ENCODE measurements around the gene DNAJC5.

Gene DNAJC5

DNA sequence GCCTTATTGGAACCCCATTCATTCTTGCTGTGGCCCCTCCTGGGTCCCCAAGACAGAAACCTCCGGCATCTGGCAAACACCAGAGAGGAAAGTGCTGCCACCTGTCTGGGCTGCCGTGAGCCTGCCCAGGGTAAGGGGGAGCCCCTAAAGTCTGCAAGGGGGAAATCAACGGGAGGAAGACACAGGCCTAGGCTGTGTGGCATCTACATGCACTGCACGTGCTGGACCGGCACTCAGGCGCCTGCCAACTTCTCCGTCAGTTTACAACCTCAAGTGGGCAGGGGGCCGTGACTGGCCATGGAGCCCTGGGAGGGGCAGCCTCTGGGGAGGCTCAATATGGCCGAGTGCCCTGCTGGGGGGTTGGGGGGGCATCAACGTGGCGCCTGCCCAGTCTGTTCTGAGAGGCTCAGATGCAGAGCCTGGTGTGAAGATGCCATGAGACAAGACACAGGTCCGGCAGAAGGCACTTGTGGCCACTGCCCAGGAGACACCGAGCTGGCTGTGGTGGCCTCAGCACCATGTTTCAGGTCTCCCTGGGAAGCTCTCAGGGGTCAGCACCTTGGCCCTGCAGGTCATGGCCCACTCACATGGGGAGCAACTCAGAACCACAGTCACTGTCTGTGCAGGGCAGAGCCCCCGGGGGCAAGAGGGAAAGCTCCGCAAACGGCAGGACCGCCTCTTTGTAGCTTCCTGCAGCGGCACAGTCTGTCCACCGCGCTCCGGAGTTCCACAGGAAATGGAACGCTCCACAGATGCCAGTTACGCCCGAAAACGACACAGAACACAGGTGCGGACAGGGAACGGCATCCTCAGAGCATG is 52.9 kb downstream of the DNAJC5 start:
- Histone ChIP-seq H2AK5ac (ENCODE audit: low read length) (no peak overlapping the region), H3K4ac (ENCODE audit: low read depth, low read length) (no peak overlapping the region), H3K4me3 (ENCODE audit: low read length) (no peak overlapping the region), H3K27me3 (ENCODE audit: insufficient read depth, low read length, poor library complexity) (no peaks in the 10 kb centered on the region), H3K36me3 (ENCODE audit: control insufficient read depth, insufficient read depth, low read length) (peaks cover 3% of the 10 kb centered on the region), H3K4me1 (ENCODE audit: control insufficient read depth, low read depth, low read length) (peaks cover 4% of the 10 kb centered on the region), H3K4me2 (ENCODE audit: low read length) (no peak overlapping the region), H3K18ac (ENCODE audit: low read length) (no peak overlapping the region), H3K56ac (ENCODE audit: low read length) (no peak overlapping the region), H4K8ac (ENCODE audit: low read depth, low read length) (no peak overlapping the region), H3K27ac (ENCODE audit: low read depth, low read length) (no peak overlapping the region), H2BK15ac (replicated peaks; ENCODE audit: low read depth) (no peak overlapping the region), H2BK120ac (ENCODE audit: low read depth, low read length) (no peak overlapping the region), H3K79me1 (ENCODE audit: low read length) (peaks cover 23% of the 10 kb centered on the region), H3K23ac (ENCODE audit: low read length) (no peak overlapping the region), H3K79me2 (ENCODE audit: control insufficient read depth, insufficient read depth, low read length) (peaks cover 41% of the 10 kb centered on the region), H3K9ac (ENCODE audit: low read length) (no peak overlapping the region), H2BK5ac (ENCODE audit: low read length) (no peak overlapping the region), H4K5ac (ENCODE audit: low read length) (no peak overlapping the region)
- WGBS (ENCODE audit: extremely low coverage, insufficient coverage, low lambda C conversion rate) = no CpG with 5 or more reads among the region's 27 CpGs
- DNase-seq = no peak

DNA sequence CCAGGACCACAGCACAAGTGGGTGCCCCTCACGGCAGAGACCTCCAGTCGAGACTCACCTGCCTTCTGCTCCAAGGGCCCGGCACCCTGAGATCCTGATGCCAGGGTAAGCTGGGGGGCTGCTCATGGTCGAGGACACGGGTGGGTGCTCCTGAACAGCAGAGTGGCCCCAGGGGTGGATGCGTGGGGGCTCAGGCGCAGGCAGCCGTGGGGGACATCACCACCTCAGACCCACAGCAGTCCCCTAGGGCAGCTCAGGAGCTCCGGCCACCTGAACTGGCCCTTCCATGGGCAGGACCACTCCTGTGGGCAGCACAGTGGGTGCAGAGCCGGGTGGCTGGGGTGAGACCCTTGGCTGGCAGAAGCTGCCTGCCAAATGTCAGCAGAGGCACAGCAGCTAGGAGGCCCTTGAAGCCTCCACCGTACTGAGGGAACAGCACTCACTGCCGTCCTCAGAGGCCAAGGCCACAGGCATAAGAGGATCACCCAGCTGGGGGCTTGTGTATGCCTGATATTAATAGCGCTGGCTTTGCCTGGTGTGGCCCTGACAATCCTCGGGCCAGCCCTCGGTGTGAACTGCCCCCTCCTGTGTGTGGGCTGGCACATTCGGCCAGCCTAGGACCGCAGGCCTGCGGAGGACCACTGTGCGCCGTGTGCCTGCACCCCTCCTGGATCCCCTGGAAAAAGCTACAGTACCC is 55.9 kb downstream of the DNAJC5 start:
- no peak overlapping the region for H3K4ac ChIP-seq (ENCODE audit: low read depth, low read length)
- H3K18ac ChIP-seq (ENCODE audit: low read length) = no peak overlapping the region
- no peak overlapping the region for H3K9ac ChIP-seq (ENCODE audit: low read length)
- no peak overlapping the region for H3K27ac ChIP-seq (ENCODE audit: low read depth, low read length)
- H3K4me2 ChIP-seq (ENCODE audit: low read length) = no peak overlapping the region
- H4K5ac ChIP-seq (ENCODE audit: low read length) = no peak overlapping the region
- H2BK5ac ChIP-seq (ENCODE audit: low read length) = no peak overlapping the region
- H3K36me3 ChIP-seq (ENCODE audit: control insufficient read depth, insufficient read depth, low read length) = no peaks in the 10 kb centered on the region
- H3K4me3 ChIP-seq (ENCODE audit: low read length) = no peak overlapping the region
- H3K23ac ChIP-seq (ENCODE audit: low read length) = no peak overlapping the region
- H3K27me3 ChIP-seq (ENCODE audit: insufficient read depth, low read length, poor library complexity) = no peaks in the 10 kb centered on the region
- H3K4me1 ChIP-seq (ENCODE audit: control insufficient read depth, low read depth, low read length) = peaks cover 4% of the 10 kb centered on the region
- H3K79me2 ChIP-seq (ENCODE audit: control insufficient read depth, insufficient read depth, low read length) = peaks cover 64% of the 10 kb centered on the region
- no peak overlapping the region for H2BK120ac ChIP-seq (ENCODE audit: low read depth, low read length)
- H2BK15ac ChIP-seq (replicated peaks; ENCODE audit: low read depth) = no peak overlapping the region
- no peak overlapping the region for H3K56ac ChIP-seq (ENCODE audit: low read length)
- no peak for DNase-seq
- H2AK5ac ChIP-seq (ENCODE audit: low read length) = no peak overlapping the region
- peaks cover 37% of the 10 kb centered on the region for H3K79me1 ChIP-seq (ENCODE audit: low read length)
- H4K8ac ChIP-seq (ENCODE audit: low read depth, low read length) = no peak overlapping the region
- WGBS (ENCODE audit: extremely low coverage, insufficient coverage, low lambda C conversion rate) = no CpG with 5 or more reads among the region's 20 CpGs

DNA sequence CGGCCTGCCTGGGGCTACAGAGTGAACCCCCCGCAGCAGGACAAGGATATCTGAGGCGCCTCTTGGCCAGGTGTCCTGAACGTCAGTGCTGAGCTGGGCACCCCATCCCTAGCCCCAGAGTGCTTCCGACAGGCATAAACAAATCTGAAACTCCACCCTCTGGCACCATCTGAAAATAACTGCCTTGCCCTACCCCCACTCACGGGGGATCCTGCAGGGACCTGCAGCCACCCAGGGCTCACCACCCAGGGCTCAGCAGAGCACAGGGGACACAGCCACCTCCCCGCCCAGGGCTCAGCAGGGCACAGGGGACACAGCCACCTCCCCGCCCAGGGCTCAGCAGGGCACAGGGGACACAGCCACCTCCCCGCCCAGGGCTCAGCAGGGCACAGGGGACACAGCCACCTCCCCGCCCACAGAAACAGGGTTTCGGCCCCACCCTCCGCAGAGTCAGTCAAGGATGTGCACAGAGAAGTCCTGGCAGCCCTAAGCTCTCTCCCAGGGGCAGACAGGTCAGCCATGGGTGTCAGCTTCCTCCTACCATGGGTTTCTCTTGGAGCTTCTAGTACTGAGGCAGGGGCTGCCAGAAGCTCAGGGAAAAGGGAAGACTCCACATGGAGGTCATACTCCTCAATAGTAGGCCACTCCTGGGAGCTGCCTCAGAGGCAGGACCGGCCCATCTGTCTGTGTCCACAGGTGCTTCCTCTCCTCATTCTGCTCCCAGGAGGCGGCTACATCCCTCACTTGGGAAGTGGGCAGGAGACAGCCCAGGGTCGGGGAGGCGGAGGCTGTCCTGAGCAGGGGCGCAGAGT is 56.7 kb downstream of the DNAJC5 start:
- Histone ChIP-seq H3K27me3 (ENCODE audit: insufficient read depth, low read length, poor library complexity) (no peaks in the 10 kb centered on the region), H2BK5ac (ENCODE audit: low read length) (no peak overlapping the region), H3K4me1 (ENCODE audit: control insufficient read depth, low read depth, low read length) (peaks cover 4% of the 10 kb centered on the region), H3K23ac (ENCODE audit: low read length) (no peak overlapping the region), H3K4me2 (ENCODE audit: low read length) (no peak overlapping the region), H3K36me3 (ENCODE audit: control insufficient read depth, insufficient read depth, low read length) (no peaks in the 10 kb centered on the region), H4K8ac (ENCODE audit: low read depth, low read length) (no peak overlapping the region), H3K18ac (ENCODE audit: low read length) (no peak overlapping the region), H2BK120ac (ENCODE audit: low read depth, low read length) (no peak overlapping the region), H3K27ac (ENCODE audit: low read depth, low read length) (no peak overlapping the region), H3K79me2 (ENCODE audit: control insufficient read depth, insufficient read depth, low read length) (peaks cover 65% of the 10 kb centered on the region), H2BK15ac (replicated peaks; ENCODE audit: low read depth) (no peak overlapping the region), H3K56ac (ENCODE audit: low read length) (no peak overlapping the region), H3K4ac (ENCODE audit: low read depth, low read length) (no peak overlapping the region), H3K9ac (ENCODE audit: low read length) (no peak overlapping the region), H2AK5ac (ENCODE audit: low read length) (no peak overlapping the region), H3K4me3 (ENCODE audit: low read length) (no peak overlapping the region), H3K79me1 (ENCODE audit: low read length) (peaks cover 37% of the 10 kb centered on the region), H4K5ac (ENCODE audit: low read length) (no peak overlapping the region)
- no CpG with 5 or more reads among the region's 17 CpGs for WGBS (ENCODE audit: extremely low coverage, insufficient coverage, low lambda C conversion rate)
- DNase-seq = no peak

DNA sequence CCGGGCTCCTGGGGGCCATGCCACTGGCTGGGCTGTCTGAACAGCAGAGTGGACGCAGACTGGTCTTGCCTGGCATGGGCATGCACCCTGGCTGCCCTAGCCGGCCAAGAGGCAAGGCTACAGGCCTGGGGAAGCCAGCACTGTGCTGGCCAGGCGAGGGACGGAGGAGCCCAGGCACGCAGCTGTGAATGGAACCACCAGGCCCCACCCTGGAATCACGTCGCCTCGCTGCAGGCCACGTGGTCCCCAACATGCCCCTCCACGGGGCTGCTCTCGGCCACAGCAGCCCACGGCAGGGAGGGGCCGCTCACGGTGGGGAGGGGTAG is 57.2 kb downstream of the DNAJC5 start:
- H4K8ac ChIP-seq (ENCODE audit: low read depth, low read length) = no peak overlapping the region
- H3K36me3 ChIP-seq (ENCODE audit: control insufficient read depth, insufficient read depth, low read length) = no peaks in the 10 kb centered on the region
- no peak overlapping the region for H3K27ac ChIP-seq (ENCODE audit: low read depth, low read length)
- no peak overlapping the region for H3K56ac ChIP-seq (ENCODE audit: low read length)
- no peaks in the 10 kb centered on the region for H3K27me3 ChIP-seq (ENCODE audit: insufficient read depth, low read length, poor library complexity)
- no CpG with 5 or more reads among the region's 15 CpGs for WGBS (ENCODE audit: extremely low coverage, insufficient coverage, low lambda C conversion rate)
- no peak overlapping the region for H3K4me2 ChIP-seq (ENCODE audit: low read length)
- no peak overlapping the region for H2AK5ac ChIP-seq (ENCODE audit: low read length)
- no peak for DNase-seq
- no peak overlapping the region for H2BK15ac ChIP-seq (replicated peaks; ENCODE audit: low read depth)
- H3K23ac ChIP-seq (ENCODE audit: low read length) = no peak overlapping the region
- no peak overlapping the region for H3K4ac ChIP-seq (ENCODE audit: low read depth, low read length)
- H3K79me1 ChIP-seq (ENCODE audit: low read length) = peaks cover 34% of the 10 kb centered on the region
- H2BK5ac ChIP-seq (ENCODE audit: low read length) = no peak overlapping the region
- H2BK120ac ChIP-seq (ENCODE audit: low read depth, low read length) = no peak overlapping the region
- H3K9ac ChIP-seq (ENCODE audit: low read length) = no peak overlapping the region
- peaks cover 4% of the 10 kb centered on the region for H3K4me1 ChIP-seq (ENCODE audit: control insufficient read depth, low read depth, low read length)
- no peak overlapping the region for H3K18ac ChIP-seq (ENCODE audit: low read length)
- H3K79me2 ChIP-seq (ENCODE audit: control insufficient read depth, insufficient read depth, low read length) = peaks cover 62% of the 10 kb centered on the region
- no peak overlapping the region for H4K5ac ChIP-seq (ENCODE audit: low read length)
- H3K4me3 ChIP-seq (ENCODE audit: low read length) = no peak overlapping the region

DNA sequence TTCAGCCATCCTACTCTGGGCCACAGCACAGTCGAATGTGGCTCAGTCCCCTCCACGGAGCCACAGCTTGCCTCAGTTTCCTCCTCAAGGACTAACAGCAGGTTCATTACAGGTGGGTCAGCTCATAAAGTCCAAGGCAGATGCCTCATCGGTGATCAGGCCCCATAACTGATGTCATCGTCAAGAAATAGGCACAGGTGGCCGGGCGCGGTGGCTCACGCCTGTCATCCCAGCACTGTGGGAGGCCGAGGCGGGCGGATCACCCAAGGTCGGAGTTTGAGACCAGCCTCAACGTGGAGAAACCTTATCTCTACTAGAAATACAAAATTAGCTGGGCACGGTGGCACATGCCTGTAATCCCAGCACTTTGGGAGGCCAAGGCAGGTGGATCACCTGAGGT is 57.8 kb downstream of the DNAJC5 start:
- Histone ChIP-seq H2BK5ac (ENCODE audit: low read length) (no peak overlapping the region), H2BK120ac (ENCODE audit: low read depth, low read length) (no peak overlapping the region), H3K4ac (ENCODE audit: low read depth, low read length) (no peak overlapping the region), H3K4me1 (ENCODE audit: control insufficient read depth, low read depth, low read length) (peaks cover 4% of the 10 kb centered on the region), H3K27me3 (ENCODE audit: insufficient read depth, low read length, poor library complexity) (no peaks in the 10 kb centered on the region), H3K9ac (ENCODE audit: low read length) (no peak overlapping the region), H3K4me2 (ENCODE audit: low read length) (no peak overlapping the region), H3K23ac (ENCODE audit: low read length) (no peak overlapping the region), H3K79me2 (ENCODE audit: control insufficient read depth, insufficient read depth, low read length) (peaks cover 56% of the 10 kb centered on the region), H3K36me3 (ENCODE audit: control insufficient read depth, insufficient read depth, low read length) (no peaks in the 10 kb centered on the region), H2BK15ac (replicated peaks; ENCODE audit: low read depth) (no peak overlapping the region), H3K27ac (ENCODE audit: low read depth, low read length) (no peak overlapping the region), H3K79me1 (ENCODE audit: low read length) (peaks cover 30% of the 10 kb centered on the region), H3K56ac (ENCODE audit: low read length) (no peak overlapping the region), H3K4me3 (ENCODE audit: low read length) (no peak overlapping the region), H4K8ac (ENCODE audit: low read depth, low read length) (no peak overlapping the region), H2AK5ac (ENCODE audit: low read length) (no peak overlapping the region), H4K5ac (ENCODE audit: low read length) (no peak overlapping the region), H3K18ac (ENCODE audit: low read length) (no peak overlapping the region)
- WGBS (ENCODE audit: extremely low coverage, insufficient coverage, low lambda C conversion rate) = no CpG with 5 or more reads among the region's 14 CpGs
- no peak for DNase-seq
